GM10266 (cell line): Measurements from ENCODE around the gene GNAQ.

ENCODE experiments used
- DNase-seq: peaks from one replicate; pipeline ENCODE4 v3.0.0; 2012; ENCODE audit errors: extremely low spot score
- TF ChIP-seq, protein P1 (sequence below): IDR thresholded peaks from 2 replicates; pipeline ENCODE4 v1.5.1; 2012; ENCODE audit warnings: mild to moderate bottlenecking, low read depth; ENCODE audit not compliant: control insufficient read depth, insufficient read depth; ENCODE audit errors: missing control alignments

The GNAQ gene

DNA sequence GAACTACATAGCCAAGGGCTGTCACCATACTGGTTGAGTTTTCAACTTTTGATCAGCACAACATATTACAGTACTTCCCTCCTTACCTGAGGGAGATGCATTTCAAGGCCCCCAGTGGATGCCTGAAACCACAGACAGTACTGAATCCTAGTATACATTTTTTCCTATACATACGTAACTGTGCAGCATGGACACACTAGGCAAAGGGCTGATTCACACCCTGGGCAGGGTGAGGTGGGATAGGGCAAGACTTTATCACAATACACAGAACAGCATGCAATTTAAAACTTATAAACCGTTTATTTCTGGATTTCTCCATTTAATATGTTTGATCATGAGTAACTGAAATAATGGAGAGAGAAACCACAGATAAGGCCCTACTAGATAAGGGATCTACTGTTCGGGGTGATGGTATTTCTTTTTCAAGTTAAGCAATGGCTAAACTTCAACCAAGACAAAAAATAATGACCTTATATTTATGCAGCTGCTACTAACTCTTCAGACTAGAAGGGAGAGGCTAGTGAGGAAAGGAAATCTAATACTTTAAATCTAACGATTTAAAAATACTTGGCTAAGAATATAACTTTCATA lies 196.6 kb downstream of the GNAQ start:
- TF ChIP-seq, protein P1, sequence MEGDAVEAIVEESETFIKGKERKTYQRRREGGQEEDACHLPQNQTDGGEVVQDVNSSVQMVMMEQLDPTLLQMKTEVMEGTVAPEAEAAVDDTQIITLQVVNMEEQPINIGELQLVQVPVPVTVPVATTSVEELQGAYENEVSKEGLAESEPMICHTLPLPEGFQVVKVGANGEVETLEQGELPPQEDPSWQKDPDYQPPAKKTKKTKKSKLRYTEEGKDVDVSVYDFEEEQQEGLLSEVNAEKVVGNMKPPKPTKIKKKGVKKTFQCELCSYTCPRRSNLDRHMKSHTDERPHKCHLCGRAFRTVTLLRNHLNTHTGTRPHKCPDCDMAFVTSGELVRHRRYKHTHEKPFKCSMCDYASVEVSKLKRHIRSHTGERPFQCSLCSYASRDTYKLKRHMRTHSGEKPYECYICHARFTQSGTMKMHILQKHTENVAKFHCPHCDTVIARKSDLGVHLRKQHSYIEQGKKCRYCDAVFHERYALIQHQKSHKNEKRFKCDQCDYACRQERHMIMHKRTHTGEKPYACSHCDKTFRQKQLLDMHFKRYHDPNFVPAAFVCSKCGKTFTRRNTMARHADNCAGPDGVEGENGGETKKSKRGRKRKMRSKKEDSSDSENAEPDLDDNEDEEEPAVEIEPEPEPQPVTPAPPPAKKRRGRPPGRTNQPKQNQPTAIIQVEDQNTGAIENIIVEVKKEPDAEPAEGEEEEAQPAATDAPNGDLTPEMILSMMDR = no peak
- no peak for DNase-seq

DNA sequence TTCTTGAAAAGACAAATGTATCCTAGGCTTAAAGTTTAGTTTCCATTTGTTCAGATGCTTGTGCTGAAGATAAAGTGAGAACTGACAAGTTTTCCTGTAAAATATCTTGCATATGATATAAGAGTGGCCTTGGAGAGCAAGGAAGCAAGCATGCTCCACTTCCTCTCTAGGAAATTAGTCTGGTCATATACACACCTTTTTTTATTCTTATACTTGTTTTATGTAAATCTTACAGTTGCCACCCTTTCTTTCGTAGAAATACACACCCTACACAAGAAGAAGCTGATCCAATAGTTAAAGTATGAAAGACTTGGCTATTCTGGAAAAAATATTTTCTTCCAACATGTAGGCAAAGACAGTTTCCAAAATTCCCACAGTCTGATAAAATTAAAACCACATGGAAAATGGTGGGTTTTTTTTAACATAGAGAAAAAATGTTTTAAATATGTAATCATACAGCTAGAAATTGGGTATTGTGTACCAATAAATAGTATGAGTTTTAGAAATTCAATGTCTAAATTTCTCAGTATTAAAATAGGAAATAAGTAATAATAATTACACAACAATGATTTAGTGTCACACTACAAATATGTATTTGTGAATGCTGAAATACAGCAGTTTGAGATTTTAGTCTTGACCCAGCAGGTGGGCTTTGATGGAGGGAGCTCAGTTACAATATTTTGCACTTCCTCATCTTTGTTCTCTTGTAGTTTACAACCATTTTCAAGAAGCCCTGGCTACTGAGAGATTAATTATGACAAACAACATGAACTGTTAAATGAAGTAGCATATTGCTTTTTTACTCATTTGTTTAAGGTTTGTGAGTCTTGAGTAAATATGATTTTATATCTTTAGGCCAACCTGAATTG lies 197.8 kb downstream of the GNAQ start:
- TF ChIP-seq, protein P1 = no peak
- no peak for DNase-seq

DNA sequence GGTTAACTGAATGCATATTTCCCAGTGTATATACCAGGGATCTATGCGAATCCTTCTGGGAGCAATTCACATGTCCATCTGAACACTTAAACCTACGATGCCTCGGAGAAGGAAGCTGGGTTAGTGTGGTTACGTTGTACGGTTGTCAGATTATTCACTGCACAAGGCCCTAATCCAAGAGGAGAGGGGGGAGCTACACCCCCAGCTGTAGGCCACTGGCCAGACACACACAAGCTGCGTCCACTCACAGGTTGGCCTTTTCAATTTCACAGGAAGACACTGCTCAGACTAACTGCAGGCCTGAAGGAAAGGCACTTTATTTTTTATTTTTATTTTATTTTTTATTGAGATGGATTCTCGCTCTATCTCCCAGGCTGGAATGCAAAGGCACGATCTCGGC lies 199.0 kb downstream of the GNAQ start:
- TF ChIP-seq, protein P1 = no peak
- DNase-seq = no peak

DNA sequence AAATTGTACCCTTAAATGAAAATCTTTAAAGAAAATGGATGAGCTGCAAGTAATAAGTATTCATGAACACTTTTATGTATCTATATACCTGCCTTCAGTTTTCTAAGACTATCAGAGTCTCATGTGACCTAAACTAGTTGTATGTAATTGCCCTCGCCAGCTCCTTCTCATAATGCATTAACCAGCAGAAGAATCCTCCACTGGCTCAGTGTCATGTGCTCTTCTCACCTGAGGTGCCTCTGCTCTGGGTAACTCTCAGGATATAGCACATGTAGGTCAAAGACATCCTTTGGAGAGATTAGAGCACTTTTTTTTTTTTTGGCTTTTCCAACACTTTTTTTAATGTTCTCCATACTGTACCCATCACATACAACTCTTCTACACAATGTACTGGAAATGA lies 199.8 kb downstream of the GNAQ start:
- no peak for DNase-seq
- TF ChIP-seq, protein P1 = no peak

DNA sequence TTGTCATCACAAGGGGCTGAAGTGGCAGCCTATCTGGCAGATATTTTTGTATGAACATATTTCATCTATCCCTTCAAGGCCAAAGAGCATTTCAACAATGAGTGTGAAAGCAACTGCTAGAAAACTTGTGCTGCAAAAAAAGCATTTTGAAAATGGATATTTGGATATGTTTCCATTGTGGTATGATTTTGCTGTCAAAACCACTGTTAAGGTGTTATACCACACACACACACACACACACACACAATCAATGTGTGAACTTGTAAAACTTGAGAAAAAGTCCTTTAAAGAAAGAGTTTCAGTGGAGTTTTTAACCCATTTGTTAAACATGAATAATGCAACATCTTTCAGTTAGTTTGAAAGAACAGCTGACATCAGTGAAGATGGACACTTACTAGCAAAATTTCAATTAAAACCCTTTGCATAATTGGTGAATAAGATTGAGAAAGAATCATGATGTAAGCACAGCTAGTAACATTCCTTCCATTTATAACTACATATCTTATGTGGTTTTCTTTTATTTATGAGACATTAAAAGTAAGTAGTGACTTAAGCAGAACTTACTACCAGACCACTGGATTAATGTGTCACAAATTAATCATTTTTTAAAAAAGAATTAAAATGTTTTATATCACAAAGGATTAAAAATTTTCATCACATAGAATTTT lies 200.9 kb downstream of the GNAQ start:
- TF ChIP-seq, protein P1 = no peak

DNA sequence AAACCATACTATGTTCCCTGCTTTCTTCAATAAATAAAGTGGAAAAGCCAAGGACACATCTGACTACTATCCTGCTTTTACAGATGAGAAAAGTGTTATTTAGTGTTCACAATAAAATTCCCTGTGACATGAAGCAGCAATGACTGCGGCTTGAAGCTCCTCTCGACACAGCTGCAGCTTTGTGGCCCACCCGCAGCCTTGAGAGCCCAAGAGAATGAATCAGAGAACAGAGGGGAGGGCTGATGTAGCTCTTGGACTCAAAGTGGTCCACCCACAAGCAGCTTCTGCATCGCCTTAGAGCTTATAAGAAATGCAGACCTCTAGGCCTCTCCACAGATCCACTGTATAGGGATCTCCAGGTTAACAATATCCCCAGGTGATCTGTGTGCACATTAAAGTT lies 202.2 kb downstream of the GNAQ start:
- DNase-seq = no peak

More for the DNA sequence above, 200.9 kb downstream of the GNAQ start:
- no peak for DNase-seq

More for the DNA sequence above, 202.2 kb downstream of the GNAQ start:
- TF ChIP-seq, protein P1 = no peak
